ENCODE data around the gene STAT5A.

Gene STAT5A

GRCh38 chr17:42272162-42272907 is 16.0 kb upstream of the STAT5A start:
- no peak for DNase-seq (ENCODE audit: low read depth)
- TF ChIP-seq MAX (IDR thresholded peaks at IDR 0.05; ENCODE audit: low read depth, low read length) (0 out of 2 replicates have a peak, but pooled peaks have one; percentile 30), POLR2A (IDR thresholded peaks at IDR 0.05; ENCODE audit: extremely low read depth, insufficient read length) (no peak), MYC (IDR thresholded peaks at IDR 0.05; ENCODE audit: low read depth, low read length) (no peak)
- TF ChIP-seq, protein P1, sequence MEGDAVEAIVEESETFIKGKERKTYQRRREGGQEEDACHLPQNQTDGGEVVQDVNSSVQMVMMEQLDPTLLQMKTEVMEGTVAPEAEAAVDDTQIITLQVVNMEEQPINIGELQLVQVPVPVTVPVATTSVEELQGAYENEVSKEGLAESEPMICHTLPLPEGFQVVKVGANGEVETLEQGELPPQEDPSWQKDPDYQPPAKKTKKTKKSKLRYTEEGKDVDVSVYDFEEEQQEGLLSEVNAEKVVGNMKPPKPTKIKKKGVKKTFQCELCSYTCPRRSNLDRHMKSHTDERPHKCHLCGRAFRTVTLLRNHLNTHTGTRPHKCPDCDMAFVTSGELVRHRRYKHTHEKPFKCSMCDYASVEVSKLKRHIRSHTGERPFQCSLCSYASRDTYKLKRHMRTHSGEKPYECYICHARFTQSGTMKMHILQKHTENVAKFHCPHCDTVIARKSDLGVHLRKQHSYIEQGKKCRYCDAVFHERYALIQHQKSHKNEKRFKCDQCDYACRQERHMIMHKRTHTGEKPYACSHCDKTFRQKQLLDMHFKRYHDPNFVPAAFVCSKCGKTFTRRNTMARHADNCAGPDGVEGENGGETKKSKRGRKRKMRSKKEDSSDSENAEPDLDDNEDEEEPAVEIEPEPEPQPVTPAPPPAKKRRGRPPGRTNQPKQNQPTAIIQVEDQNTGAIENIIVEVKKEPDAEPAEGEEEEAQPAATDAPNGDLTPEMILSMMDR (IDR thresholded peaks at IDR 0.05; ENCODE audit: low read depth, low read length) = no peak
- no peak overlapping the region for H3K4me3 ChIP-seq (ENCODE audit: low read depth, low read length)

- H3K4me3 ChIP-seq (ENCODE audit: low read depth, low read length) = peak overlapping the region; percentile 66
- TF ChIP-seq MAX (IDR thresholded peaks at IDR 0.05; ENCODE audit: low read depth, low read length) (no peak), MYC (IDR thresholded peaks at IDR 0.05; ENCODE audit: low read depth, low read length) (no peak), POLR2A (IDR thresholded peaks at IDR 0.05; ENCODE audit: extremely low read depth, insufficient read length) (no peak)
- TF ChIP-seq, protein P1 (IDR thresholded peaks at IDR 0.05; ENCODE audit: low read depth, low read length) = no peak
- peak; percentile 25 for DNase-seq (ENCODE audit: low read depth)
Measured at GRCh38 chr17:42273474-42274252, 14.6 kb upstream of the STAT5A start.

DNA sequence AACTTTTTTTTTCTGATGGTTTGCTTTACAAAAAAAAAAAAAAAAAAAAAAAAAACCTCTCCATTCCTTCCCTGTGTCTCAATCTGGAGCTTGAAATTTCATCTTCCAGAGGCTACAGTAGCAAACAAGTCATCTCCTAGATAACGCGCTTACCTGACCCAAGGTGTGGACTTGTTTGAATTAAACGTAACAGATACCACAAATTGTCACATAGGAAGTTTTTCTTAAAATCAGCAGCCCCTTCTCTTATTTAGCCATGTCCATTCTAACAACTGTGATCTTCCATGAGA is 14.1 kb upstream of the STAT5A start:
- TF ChIP-seq MYC (IDR thresholded peaks at IDR 0.05; ENCODE audit: low read depth, low read length) (no peak), MAX (IDR thresholded peaks at IDR 0.05; ENCODE audit: low read depth, low read length) (no peak), POLR2A (IDR thresholded peaks at IDR 0.05; ENCODE audit: extremely low read depth, insufficient read length) (no peak)
- TF ChIP-seq, protein P1 (IDR thresholded peaks at IDR 0.05; ENCODE audit: low read depth, low read length) = no peak
- no peak for DNase-seq (ENCODE audit: low read depth)
- H3K4me3 ChIP-seq (ENCODE audit: low read depth, low read length) = peak overlapping the region; percentile 66

- H3K4me3 ChIP-seq (ENCODE audit: low read depth, low read length) = peak overlapping the region; percentile 66
- TF ChIP-seq, protein P1 (IDR thresholded peaks at IDR 0.05; ENCODE audit: low read depth, low read length) = no peak
- TF ChIP-seq MYC (IDR thresholded peaks at IDR 0.05; ENCODE audit: low read depth, low read length) (no peak), MAX (IDR thresholded peaks at IDR 0.05; ENCODE audit: low read depth, low read length) (no peak), POLR2A (IDR thresholded peaks at IDR 0.05; ENCODE audit: extremely low read depth, insufficient read length) (no peak)
- no peak for DNase-seq (ENCODE audit: low read depth)
Measured at GRCh38 chr17:42274812-42275526, 13.3 kb upstream of the STAT5A start.

GRCh38 chr17:42275527-42276358 is 12.6 kb upstream of the STAT5A start:
- H3K4me3 ChIP-seq (ENCODE audit: low read depth, low read length) = peak overlapping the region; percentile 66
- DNase-seq (ENCODE audit: low read depth) = peak; percentile 44
- TF ChIP-seq POLR2A (IDR thresholded peaks at IDR 0.05; ENCODE audit: extremely low read depth, insufficient read length) (no peak), MYC (IDR thresholded peaks at IDR 0.05; ENCODE audit: low read depth, low read length) (no peak)

Data from NB4 (cell line).